GM19324 (cell line): ENCODE measurements around the gene GHDC.

ENCODE experiments used
- ATAC-seq: cut with Tn5 transposase; IDR thresholded peaks from one replicate; pipeline ENCODE4 v1.9.1; 2021; ENCODE audit warnings: mild to moderate bottlenecking, moderate library complexity; ENCODE audit not compliant: unreplicated experiment, low FRiP score

The GHDC gene

DNA sequence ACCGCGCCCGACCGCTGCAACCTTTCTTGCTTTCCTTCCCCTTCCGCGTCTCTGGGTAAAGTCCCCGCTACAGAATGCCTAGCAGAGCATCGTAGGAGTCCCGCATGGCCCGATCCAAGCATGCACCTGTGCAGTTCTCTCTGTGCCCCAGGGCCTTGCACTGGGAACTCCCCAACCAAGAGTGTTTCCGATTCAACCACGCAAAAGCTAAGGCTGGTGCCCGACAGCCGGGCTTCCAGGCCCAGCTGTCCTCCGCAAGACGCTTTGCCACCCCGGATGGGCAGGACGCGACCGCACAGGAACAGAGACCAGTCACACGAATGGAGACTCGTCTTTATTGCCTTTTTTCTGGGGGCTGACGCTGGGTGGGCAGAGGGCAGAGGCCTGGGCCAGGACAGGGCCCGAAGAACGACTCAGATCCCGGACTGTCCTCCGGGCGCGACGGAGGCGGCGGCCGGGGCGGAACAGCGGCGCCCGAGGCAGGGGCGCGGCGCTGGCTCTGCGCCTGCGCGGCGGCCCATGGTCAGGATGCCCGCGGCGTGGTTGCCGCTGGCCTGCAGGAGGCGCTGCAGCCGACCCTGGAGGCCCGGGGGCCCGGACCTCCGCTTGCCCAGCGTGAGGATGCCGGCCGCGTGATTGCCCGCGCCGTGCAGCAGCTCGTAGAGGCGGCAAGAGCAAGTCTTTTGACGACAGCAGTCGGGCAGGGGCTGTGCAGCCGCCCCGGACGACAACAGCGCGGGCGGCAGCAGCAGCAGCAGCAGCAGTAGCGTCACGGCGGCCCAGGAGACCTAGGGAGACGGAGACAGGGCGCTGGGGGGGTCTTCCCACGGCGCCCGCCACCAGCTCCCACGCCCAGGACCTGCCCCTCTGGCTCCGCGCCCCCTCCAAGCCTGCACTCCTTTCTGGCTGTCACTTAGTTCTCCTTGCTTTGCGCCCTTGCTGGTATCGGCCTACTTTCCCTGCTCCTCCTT, 10.3 kb downstream of the GHDC start:
- peak; percentile 64 for ATAC-seq

DNA sequence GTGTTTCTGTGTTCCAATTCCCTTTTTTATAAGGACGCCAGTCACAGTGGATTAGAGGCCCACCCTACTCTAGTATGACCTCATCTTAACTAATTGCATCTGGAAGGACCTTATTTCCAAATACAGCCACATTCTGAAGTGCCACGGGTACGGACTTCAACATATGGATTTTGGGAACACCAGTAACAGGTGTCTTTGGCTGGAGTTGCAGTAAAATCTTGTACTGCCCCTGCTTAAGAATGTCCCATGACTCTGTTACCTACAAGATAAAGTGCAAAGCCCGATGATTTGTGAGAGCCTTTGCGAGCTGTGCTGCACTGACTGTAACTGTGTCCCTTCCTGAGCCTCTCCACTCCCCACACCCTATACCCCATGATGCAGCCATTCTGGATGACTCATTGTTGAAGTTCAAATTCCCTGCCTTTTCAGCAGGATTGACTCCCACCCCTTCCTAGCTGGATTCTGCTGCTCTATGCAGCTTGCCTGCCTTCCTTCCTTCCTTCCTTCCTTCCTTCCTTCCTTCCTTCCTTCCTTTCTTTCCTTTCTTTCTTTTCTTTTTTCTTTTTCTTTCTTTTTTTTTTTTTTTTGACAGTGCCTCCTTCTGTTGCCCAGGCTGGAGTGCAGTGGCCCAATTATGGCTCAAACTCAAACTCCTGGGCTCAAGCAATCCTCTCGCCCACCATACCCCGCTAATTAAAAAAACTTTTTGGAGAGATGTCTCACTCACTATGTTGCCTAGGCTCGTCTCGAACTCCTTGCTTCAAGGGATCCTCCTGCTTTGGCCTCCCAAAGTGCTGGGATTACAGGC, 11.2 kb downstream of the GHDC start:
- ATAC-seq = no peak

DNA sequence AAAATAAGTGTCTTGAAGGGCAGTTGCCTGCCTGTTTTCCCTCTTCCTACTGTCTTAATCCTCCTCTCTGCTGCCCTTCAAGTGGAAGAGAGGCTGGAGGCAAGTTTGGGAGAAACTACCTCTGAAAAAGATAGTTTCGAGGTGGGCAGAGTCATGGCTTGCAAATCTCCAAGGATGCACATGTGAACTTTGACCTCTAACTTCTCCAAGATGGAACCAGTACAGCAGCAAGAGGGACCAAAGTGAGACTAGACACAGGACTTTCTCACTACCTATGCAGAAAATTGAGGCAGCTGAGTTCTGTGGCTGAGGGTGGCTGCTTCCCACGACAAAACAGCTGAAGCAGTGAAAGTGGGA, 12.5 kb downstream of the GHDC start:
- no peak for ATAC-seq

DNA sequence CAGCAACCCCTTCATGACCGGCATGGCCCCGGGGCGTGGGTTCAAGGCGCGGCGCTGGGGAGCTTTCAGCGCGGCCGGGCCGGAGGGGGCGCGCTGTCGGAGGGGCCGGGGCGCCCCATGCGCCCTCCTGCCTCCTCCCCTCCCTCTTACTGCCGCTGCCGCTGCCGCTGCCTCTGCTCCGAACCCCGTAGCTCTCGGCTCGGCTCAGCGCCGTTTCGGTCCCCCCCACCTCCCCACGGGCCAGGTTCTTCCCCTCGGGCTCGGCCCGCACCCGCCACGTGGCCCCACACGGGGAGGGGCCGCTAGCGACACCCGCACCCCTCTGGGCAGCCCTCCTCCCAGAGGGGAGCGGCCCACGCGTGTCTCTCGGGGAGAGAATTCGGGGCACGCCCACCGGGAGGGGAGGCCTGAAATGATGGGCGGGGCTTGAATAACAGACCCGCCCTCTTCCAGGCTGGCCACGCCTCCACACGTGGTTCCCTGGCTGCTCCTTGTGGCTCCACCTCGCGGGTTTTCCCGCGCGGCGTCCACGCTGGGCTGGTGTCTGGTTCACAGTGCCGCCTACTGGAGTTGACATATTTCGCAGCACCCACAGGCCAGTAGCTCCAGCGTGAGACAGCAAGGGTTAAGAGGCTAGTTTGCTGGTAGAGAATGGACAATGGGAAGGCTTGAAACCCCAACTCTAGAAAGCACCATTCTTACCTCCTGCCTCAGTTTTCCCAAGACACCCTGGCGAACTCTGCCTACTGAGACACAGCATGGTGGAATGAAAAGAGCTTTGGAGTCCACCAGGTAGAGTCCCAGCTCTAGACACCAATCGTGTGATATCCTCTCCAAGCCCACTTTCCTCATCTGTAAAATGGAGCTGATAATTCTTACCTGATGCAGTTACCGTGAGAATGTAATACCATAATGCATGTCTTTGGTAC, 13.1 kb downstream of the GHDC start, which contains the start of gene KCNH4:
Gene KCNH4 (minus strand): TSS at position 221 of the 929 bp plus-strand sequence. CDS start 197 bp downstream, at position 24.
- ATAC-seq = no peak

DNA sequence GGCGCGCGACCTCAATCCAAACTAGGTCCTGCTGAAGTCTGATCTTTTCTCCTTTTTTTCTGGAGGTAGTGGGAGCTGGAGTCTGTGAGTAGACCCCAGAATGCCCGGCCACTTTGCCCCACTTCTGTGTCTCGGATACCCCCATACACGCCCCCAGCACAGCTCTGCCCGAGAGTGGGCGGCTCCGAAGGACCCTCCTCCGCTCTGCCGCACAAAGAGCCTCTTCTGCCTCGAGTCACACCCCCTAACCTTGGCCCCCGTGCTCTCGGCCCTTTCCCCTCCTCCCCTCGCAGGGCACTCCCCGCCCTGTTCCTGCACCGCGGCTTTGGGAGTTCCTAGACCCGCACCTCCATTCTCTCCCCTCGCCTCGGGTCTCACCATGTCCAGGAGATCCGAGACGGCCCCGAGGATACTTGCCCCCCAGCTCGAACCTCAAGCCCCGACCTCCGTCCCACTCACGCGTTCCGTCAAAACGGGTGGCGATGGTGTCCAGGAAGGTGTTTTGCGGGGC, 13.8 kb downstream of the GHDC start:
- ATAC-seq = no peak

DNA sequence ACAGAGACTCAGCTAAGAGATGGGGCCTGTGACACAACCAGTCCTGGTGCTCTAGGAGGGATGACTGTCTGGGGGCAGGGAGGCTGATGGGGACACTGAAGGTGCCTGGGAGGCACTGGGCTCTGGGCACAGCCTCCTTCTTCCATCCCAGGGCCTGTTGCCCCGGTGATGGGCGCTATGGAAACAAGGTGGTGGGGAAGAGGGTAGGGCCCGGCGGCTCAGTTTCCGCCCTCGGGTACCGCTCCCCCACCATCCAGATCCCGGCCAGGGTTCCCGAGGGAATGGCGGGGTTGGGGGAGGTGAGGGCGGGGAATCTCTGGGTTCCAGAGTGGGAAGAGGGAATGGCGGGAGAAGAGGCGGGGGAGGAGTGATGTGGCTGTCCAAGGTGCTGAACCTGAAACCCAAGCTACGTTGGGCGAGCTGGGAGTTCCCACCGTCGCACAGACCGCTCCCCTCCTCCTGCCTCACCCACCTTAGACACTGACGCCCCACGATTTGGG, 14.3 kb downstream of the GHDC start:
- ATAC-seq = no peak

DNA sequence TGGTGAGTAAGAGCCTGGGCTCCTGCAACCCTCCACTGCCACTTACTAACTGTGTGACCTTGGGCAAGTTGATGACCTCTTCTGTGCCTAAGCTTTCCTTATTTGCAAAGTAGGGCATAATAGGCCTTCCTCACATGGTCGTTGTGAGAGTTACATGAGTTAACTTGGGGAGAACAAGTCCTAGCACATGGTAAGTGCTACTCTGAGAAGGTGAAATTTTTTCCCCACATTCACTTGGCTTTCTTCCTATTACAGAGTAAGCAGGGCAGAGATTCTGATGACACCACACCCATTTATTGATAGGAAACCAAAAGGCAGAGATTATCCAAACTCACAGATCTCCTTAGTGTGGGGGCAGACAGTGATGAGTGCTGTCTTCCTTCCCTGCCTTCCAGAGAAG, 15.0 kb downstream of the GHDC start:
- ATAC-seq = no peak

DNA sequence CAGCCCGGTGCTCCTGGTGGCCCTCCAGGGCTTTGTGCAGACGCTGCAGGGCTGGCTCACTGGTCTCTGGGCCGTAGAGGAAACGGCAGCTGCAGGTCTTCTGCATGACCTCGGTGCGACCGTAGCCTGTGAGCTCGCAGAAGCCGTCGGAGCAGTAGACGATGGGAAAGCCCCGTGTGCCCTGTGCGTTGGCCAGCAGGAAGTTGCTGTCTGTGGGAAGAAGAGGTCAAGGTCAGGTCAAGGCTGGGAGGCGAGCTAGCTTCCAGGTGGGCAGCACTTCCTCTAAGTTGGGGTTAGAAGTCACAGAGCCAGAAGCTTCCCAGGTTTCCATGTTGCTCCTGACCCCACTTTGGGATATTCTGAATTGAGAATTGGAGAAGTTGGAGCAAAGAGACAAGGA, 15.5 kb downstream of the GHDC start:
- no peak for ATAC-seq

DNA sequence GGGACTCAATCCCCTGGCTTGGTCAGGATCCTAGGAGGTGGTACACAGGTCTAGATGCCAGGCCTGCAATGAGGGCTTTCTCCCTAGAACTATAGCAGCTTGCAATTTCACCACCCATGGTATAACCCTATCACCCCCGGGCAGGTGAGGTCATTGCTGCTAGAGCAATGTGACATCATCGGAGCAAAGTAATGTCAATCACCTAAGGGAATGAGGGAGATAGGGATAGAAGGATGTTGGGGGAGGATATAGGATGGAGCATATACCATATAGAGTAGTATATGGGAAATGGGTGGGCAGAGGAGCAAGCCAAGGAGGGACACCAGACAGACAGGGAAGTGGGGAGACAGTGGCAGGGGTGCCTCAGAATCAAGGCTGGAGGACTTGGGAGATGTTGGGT, 16.6 kb downstream of the GHDC start:
- ATAC-seq = no peak

DNA sequence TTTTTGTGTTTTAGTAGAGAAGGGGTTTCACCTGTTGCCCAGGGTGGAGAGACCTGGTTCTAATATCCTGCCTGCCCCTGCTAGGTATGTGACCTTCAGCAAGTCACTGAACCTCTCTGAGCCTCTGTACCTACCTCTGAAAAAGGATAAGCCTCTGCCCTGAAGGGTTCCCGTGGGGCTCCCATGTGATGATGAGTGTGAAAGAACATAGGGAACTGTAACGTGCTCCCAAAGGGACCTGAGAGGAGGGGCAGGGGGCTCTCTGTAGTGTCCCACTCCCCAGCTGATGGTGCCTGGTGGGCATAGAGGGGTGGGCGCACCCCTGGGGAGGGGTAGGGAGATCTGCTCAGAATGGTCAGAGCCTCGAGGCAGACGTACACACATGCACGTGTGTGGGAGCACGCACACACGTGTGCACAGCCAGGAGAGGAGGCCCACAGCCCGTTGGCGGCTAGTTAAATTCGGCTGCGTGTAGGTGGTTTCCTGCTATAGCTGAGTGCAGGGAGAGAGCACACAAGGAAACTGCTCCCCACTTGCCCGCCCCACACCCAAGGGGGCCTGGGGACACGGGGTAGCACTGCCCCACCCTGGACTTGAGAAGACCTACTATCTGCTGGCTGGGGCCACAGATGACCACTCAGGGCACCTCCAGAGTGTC, 20.0 kb downstream of the GHDC start:
- ATAC-seq = no peak

DNA sequence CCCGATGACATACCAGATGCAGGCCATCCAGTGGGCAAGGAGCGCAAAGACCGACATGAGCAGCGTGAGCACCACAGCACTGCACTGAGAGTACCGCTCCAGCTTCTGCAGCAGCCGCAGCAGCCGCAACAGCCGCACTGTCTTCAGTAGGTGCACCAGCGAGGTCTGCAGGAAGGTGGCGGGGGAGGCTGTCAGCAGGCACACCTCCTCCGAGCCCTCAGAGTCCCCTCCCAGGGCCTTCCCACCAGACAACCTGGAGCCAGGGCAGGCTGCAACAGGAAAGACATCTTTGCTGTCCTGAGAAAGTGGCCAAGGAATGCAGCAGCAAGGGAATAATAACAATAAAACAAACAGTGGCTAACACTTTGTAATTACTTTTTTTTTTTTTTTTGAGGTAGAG, 22.5 kb downstream of the GHDC start:
- no peak for ATAC-seq

DNA sequence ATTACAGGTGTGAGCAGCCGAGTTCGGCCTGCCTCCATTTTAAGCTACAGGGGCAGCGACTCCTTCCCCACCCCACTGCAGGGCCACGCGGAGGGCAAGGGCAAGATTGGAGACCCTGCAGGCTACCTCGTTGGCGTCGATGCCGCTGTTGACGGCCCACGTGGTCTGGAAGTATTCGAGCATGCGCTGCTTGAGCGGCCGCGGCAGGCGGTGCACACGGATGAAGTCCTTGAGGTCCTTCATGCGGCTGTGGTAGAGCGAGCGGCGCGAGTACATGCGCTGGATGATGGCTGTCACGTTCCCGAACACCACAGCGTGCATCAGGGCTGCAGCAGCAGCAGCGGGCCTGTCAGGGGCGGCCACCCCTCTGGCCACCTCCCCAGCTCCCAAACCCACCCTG, 24.9 kb downstream of the GHDC start:
- no peak for ATAC-seq

DNA sequence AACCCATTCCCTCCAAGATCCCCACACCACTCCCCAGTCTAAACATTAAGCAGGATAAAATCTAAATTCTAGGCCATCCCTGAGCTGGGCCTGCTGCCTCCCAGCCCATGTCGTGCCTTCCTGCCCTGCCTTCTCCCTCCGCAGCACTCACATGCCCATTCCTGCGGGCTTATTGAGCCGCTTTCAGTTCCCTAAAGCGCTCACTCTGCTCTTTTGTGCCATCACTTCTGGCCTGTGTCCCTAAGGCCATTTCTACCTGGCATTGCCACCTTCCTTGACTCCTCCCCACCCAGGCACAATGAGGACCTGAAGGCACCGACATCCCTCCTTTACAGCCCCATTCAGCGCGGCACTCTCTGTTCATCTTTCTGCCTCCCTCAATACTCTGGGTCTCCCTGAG, 26.5 kb downstream of the GHDC start:
- no peak for ATAC-seq

DNA sequence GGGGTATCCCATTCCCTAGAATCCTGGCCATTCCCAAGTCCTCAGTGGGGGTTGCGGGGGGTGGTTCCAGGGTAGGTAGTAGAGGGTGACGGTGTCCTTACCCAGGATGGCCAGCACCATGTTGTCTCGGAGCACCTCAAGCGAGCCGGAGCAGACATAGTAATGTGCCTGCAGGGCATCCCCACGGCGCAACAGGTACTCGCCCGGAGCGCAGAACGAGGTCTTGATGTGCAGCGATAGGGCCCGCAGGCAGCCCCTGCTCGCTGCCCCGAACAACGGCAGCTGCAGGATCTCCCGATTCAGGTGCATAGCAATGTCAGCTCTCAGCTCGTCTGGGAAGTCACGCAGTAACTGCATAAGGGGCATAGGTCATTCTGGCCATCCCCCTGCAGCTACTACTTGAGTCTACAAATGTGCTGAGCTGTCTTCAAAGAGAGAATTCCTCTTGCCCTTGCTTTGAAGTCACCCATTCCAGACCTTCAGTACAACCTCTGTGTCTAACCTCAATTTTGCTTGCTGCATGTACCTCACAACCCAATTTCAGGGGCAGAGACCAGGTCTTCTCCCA, 28.0 kb downstream of the GHDC start:
- ATAC-seq = no peak

DNA sequence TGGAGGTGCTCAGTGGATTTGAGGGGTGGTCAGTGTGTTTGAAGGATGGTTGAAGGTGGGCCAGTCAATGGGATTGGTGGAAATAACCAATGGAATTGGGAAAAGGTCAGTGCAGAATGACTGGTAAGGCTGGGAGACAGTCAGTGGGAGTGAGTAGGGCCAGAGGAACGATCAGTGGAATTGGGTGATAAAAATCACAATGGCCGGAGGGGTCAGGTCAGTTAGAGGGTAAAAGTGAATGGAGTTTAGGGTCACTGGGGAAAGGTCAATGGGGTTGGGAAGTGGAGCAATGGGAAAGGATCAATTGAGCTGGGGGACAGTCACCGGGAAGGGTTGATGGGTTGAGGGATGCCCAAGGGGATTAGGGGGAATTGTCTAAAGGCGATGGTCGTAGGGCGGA, 28.5 kb downstream of the GHDC start:
- no peak for ATAC-seq

DNA sequence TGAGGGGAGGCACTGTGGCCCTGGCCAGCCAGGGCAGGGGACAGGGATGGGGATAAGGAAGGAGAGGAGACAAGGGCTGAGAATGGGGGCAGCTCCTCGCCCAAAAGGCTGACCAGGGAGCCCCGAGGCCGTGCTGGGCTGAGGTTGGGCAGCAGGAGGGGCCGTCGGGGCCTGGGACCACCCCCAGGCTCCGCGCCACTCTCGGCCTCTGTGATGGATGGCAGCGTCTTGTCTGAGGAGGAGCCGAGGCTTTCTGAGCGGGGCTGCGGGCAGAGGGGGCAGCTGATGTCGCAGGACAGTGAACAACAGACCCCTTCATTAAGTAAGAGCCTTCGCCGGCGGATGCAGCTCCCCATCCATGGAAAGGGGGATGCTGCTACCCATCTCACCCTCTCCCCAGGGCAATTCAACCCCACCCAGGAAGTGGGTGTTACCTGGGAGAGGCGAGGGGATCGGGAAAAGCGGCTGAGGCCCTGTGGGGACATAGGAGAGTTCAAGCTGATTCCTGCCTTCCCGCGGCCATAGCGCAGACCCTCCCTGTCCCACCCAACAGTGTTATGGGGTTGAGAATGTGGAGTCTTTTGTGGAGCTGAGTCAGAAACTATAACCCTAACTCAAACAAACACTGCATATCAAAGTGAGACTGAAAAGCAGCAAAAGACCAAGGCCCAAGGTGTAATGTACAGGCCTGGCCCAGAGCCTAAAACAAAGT, 30.4 kb downstream of the GHDC start:
- no peak for ATAC-seq

DNA sequence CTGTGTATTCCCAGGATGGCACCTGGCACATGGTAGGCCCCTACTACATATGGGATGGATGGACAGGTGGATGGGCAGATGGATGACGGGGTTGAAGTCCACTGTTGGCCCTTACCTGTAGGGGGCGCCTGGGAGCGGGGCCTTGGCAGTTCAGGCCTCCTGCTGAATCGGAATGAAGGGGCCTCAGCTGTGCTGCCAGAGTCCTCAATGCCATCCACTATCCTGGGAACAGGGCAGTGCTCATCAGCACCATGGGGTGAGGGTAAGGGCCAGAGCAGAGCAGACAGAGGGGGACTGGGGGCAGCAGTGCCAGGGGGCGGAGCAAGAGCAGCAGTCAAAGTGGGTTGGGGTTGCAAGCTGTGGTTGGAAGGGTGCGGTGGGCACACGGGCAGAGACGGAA, 31.2 kb downstream of the GHDC start:
- no peak for ATAC-seq

DNA sequence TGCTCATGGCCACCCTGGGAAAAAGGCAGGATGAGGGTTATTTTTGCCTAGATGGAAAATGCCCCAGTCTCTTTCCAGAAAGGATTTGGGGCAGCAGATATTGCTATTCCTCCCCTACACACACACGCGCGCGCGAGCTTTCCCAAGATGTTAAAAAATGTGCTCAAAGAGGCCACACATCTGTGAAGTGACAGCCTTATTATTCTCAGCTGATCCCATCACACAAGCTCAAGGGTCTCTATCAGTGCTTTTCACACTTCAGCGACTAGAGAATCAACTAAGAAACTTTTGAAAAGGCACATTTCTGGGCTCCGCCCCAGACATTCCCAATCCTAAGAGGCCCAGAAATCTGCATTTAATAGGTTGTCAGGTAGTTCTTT, 33.8 kb downstream of the GHDC start:
- no peak for ATAC-seq
